ENCODE data around the gene HIBCH.

Gene HIBCH

GRCh38 chr2:190333928-190334327, 14.3 kb upstream of the HIBCH start:
- DNase-seq (ENCODE audit: insufficient read length, low spot score) (no peak), FAIRE-seq (no peak)
- TF ChIP-seq POLR2A (IDR thresholded peaks at IDR 0.05; ENCODE audit: low read depth, low read length): no peak
- no peak for TF ChIP-seq TAF1 (IDR thresholded peaks at IDR 0.05; ENCODE audit: low read depth, low read length)
- no peak for TF ChIP-seq POU2F2 (IDR thresholded peaks at IDR 0.05; ENCODE audit: low read depth, low read length)
- no peak for TF ChIP-seq SPI1 (IDR thresholded peaks at IDR 0.05; ENCODE audit: low read depth, low read length)
- no peak for TF ChIP-seq POLR2AphosphoS5 (IDR thresholded peaks at IDR 0.05; ENCODE audit: low read depth, low read length)
- no peak for TF ChIP-seq PAX5 (IDR thresholded peaks at IDR 0.05; ENCODE audit: insufficient read depth, low read length, severe bottlenecking)

GRCh38 chr2:190333395-190333794, 13.8 kb upstream of the HIBCH start:
- TF ChIP-seq POLR2A (IDR thresholded peaks at IDR 0.05; ENCODE audit: low read depth, low read length) (no peak), POLR2AphosphoS5 (IDR thresholded peaks at IDR 0.05; ENCODE audit: low read depth, low read length) (no peak)
- FAIRE-seq: no peak
- no peak for DNase-seq (ENCODE audit: insufficient read length, low spot score)

GRCh38 chr2:190328573-190329147, 9.0 kb upstream of the HIBCH start:
- no peak for DNase-seq (ENCODE audit: insufficient read length, low spot score)

GRCh38 chr2:190327867-190328572, 8.4 kb upstream of the HIBCH start:
- FAIRE-seq: no peak

More at GRCh38 chr2:190328573-190329147, 9.0 kb upstream of the HIBCH start:
- FAIRE-seq: no peak
- TF ChIP-seq POLR2AphosphoS5 (IDR thresholded peaks at IDR 0.05; ENCODE audit: low read depth, low read length): no peak
- TF ChIP-seq POLR2A (IDR thresholded peaks at IDR 0.05; ENCODE audit: low read depth, low read length): no peak
- TF ChIP-seq TAF1 (IDR thresholded peaks at IDR 0.05; ENCODE audit: low read depth, low read length): no peak
- no peak for TF ChIP-seq POU2F2 (IDR thresholded peaks at IDR 0.05; ENCODE audit: low read depth, low read length)
- TF ChIP-seq SPI1 (IDR thresholded peaks at IDR 0.05; ENCODE audit: low read depth, low read length): no peak
- no peak for TF ChIP-seq PAX5 (IDR thresholded peaks at IDR 0.05; ENCODE audit: insufficient read depth, low read length, severe bottlenecking)

GRCh38 chr2:190325588-190325987, 6.0 kb upstream of the HIBCH start:
- TF ChIP-seq POLR2AphosphoS5 (IDR thresholded peaks at IDR 0.05; ENCODE audit: low read depth, low read length): no peak
- no peak for TF ChIP-seq POLR2A (IDR thresholded peaks at IDR 0.05; ENCODE audit: low read depth, low read length)
- no peak for TF ChIP-seq POU2F2 (IDR thresholded peaks at IDR 0.05; ENCODE audit: low read depth, low read length)
- TF ChIP-seq TAF1 (IDR thresholded peaks at IDR 0.05; ENCODE audit: low read depth, low read length): no peak
- TF ChIP-seq PAX5 (IDR thresholded peaks at IDR 0.05; ENCODE audit: insufficient read depth, low read length, severe bottlenecking): no peak
- no peak for TF ChIP-seq SPI1 (IDR thresholded peaks at IDR 0.05; ENCODE audit: low read depth, low read length)
- FAIRE-seq: no peak

More at GRCh38 chr2:190327867-190328572, 8.4 kb upstream of the HIBCH start:
- DNase-seq (ENCODE audit: insufficient read length, low spot score): no peak
- TF ChIP-seq PAX5 (IDR thresholded peaks at IDR 0.05; ENCODE audit: insufficient read depth, low read length, severe bottlenecking): no peak
- no peak for TF ChIP-seq POU2F2 (IDR thresholded peaks at IDR 0.05; ENCODE audit: low read depth, low read length)
- TF ChIP-seq POLR2A (IDR thresholded peaks at IDR 0.05; ENCODE audit: low read depth, low read length): no peak
- TF ChIP-seq POLR2AphosphoS5 (IDR thresholded peaks at IDR 0.05; ENCODE audit: low read depth, low read length): no peak
- TF ChIP-seq SPI1 (IDR thresholded peaks at IDR 0.05; ENCODE audit: low read depth, low read length): no peak
- TF ChIP-seq TAF1 (IDR thresholded peaks at IDR 0.05; ENCODE audit: low read depth, low read length): no peak

GRCh38 chr2:190323406-190323805, 3.8 kb upstream of the HIBCH start:
- DNase-seq (ENCODE audit: insufficient read length, low spot score) (no peak), FAIRE-seq (no peak)
- TF ChIP-seq POLR2A (IDR thresholded peaks at IDR 0.05; ENCODE audit: low read depth, low read length) (no peak), POLR2AphosphoS5 (IDR thresholded peaks at IDR 0.05; ENCODE audit: low read depth, low read length) (no peak), POU2F2 (IDR thresholded peaks at IDR 0.05; ENCODE audit: low read depth, low read length) (no peak), TAF1 (IDR thresholded peaks at IDR 0.05; ENCODE audit: low read depth, low read length) (no peak), PAX5 (IDR thresholded peaks at IDR 0.05; ENCODE audit: insufficient read depth, low read length, severe bottlenecking) (no peak), SPI1 (IDR thresholded peaks at IDR 0.05; ENCODE audit: low read depth, low read length) (no peak)

More at GRCh38 chr2:190325588-190325987, 6.0 kb upstream of the HIBCH start:
- no peak for DNase-seq (ENCODE audit: insufficient read length, low spot score)

- FAIRE-seq (no peak), DNase-seq (ENCODE audit: insufficient read length, low spot score) (no peak)
- TF ChIP-seq SPI1 (IDR thresholded peaks at IDR 0.05; ENCODE audit: low read depth, low read length): no peak
- TF ChIP-seq PAX5 (IDR thresholded peaks at IDR 0.05; ENCODE audit: insufficient read depth, low read length, severe bottlenecking): no peak
- no peak for TF ChIP-seq POU2F2 (IDR thresholded peaks at IDR 0.05; ENCODE audit: low read depth, low read length)
- no peak for TF ChIP-seq POLR2AphosphoS5 (IDR thresholded peaks at IDR 0.05; ENCODE audit: low read depth, low read length)
- no peak for TF ChIP-seq POLR2A (IDR thresholded peaks at IDR 0.05; ENCODE audit: low read depth, low read length)
- TF ChIP-seq TAF1 (IDR thresholded peaks at IDR 0.05; ENCODE audit: low read depth, low read length): no peak
Measured at GRCh38 chr2:190320696-190321095, 1.1 kb upstream of the HIBCH start.

GRCh38 chr2:190318931-190319554, 583 bp downstream of the HIBCH start:
- TF ChIP-seq PAX5 (IDR thresholded peaks at IDR 0.05; ENCODE audit: insufficient read depth, low read length, severe bottlenecking) (no peak), POU2F2 (IDR thresholded peaks at IDR 0.05; ENCODE audit: low read depth, low read length) (no peak), POLR2A (IDR thresholded peaks at IDR 0.05; ENCODE audit: low read depth, low read length) (no peak), SPI1 (IDR thresholded peaks at IDR 0.05; ENCODE audit: low read depth, low read length) (no peak), TAF1 (IDR thresholded peaks at IDR 0.05; ENCODE audit: low read depth, low read length) (no peak), POLR2AphosphoS5 (IDR thresholded peaks at IDR 0.05; ENCODE audit: low read depth, low read length) (no peak)
- DNase-seq (ENCODE audit: insufficient read length, low spot score): peak; percentile 2
- FAIRE-seq: no peak

GRCh38 chr2:190318514-190318913, 1.1 kb downstream of the HIBCH start:
- TF ChIP-seq PAX5 (IDR thresholded peaks at IDR 0.05; ENCODE audit: insufficient read depth, low read length, severe bottlenecking) (no peak), POLR2A (IDR thresholded peaks at IDR 0.05; ENCODE audit: low read depth, low read length) (no peak), POU2F2 (IDR thresholded peaks at IDR 0.05; ENCODE audit: low read depth, low read length) (no peak), POLR2AphosphoS5 (IDR thresholded peaks at IDR 0.05; ENCODE audit: low read depth, low read length) (no peak), TAF1 (IDR thresholded peaks at IDR 0.05; ENCODE audit: low read depth, low read length) (no peak), SPI1 (IDR thresholded peaks at IDR 0.05; ENCODE audit: low read depth, low read length) (no peak)
- DNase-seq (ENCODE audit: insufficient read length, low spot score): no peak
- no peak for FAIRE-seq

Data from GM12891 (cell line).